ENCODE measurements around the gene ABAT.
"Not testable (repeated sequence)": the region's sequence is repeated elsewhere in the genome, so short reads cannot be mapped to it uniquely, and the experiment has no call there.

Gene ABAT

DNA sequence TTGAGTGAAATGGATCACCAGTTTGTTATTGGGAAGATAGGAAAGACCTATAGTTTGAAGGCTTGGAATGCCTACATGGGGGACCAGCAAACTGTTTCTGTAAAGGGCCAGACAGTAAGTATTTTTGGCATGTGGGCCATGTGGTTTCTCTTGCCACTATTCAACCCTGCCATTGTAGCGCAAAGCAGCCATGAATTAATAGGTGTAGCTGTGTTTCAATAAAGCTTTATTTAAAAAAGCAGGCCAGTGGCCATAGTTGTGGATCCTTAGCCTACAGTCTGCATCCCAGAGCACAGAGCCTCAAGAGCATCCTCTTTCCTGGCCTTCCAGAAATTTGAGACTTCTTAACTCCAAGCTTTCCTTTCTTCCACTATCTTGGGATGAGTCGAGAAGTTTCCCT lies 29.3 kb downstream of the ABAT start:
- in situ Hi-C loops (cut with MboI; ENCODE audit: low sequenced_read_pairs, unreplicated experiment) = no loop called here
- TF ChIP-seq, protein P1, sequence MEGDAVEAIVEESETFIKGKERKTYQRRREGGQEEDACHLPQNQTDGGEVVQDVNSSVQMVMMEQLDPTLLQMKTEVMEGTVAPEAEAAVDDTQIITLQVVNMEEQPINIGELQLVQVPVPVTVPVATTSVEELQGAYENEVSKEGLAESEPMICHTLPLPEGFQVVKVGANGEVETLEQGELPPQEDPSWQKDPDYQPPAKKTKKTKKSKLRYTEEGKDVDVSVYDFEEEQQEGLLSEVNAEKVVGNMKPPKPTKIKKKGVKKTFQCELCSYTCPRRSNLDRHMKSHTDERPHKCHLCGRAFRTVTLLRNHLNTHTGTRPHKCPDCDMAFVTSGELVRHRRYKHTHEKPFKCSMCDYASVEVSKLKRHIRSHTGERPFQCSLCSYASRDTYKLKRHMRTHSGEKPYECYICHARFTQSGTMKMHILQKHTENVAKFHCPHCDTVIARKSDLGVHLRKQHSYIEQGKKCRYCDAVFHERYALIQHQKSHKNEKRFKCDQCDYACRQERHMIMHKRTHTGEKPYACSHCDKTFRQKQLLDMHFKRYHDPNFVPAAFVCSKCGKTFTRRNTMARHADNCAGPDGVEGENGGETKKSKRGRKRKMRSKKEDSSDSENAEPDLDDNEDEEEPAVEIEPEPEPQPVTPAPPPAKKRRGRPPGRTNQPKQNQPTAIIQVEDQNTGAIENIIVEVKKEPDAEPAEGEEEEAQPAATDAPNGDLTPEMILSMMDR (IDR thresholded peaks at IDR 0.05; ENCODE audit: borderline replicate concordance, control extremely low read depth, extremely low read depth, insufficient read depth, missing control alignments) = no peak
- DNase-seq (ENCODE audit: low spot score) = no peak

GRCh38 chr16:8704098-8704497 lies 29.7 kb downstream of the ABAT start:
- no peak for DNase-seq (ENCODE audit: low spot score)
- in situ Hi-C loops (cut with MboI; ENCODE audit: low sequenced_read_pairs, unreplicated experiment) = no loop called here
- TF ChIP-seq, protein P1 (IDR thresholded peaks at IDR 0.05; ENCODE audit: borderline replicate concordance, control extremely low read depth, extremely low read depth, insufficient read depth, missing control alignments) = no peak

DNA sequence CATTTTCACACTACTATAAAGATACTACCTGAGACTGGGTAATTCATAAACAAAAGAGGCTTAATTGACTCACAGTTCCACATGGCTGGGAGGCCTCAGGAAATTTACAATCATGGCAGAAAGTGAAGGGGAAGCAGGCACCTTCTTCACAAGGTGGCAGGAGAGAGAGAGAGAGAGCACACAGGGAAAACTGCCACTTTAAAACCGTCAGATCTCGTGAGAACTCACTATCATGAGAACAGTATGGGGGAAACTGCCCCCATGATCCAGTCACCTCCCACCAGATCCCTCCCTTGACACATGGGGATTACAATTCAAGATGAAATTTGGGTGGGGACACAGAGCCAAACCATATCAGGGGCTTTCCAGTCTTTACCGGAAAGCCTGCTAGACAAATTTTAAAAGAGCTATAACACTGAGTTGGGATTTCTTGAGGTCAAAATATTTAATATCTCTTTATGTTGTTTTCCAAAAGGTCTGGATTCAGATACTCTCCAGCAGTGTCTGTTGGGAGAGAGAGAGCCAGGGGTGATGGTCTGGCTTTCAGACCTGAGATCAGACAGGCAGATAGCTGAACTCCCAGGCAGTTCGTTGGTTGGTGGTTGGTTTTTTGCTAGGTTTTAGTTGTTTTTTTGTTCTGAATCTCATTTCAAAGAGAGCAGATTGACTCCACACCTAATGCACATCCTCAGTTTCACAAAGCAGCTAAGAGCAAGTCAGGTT lies 30.8 kb downstream of the ABAT start:
- DNase-seq (ENCODE audit: low spot score); in situ Hi-C loops (cut with MboI; ENCODE audit: low sequenced_read_pairs, unreplicated experiment): not testable (repeated sequence)

- in situ Hi-C loops (cut with MboI; ENCODE audit: low sequenced_read_pairs, unreplicated experiment) = no loop called here
- DNase-seq (ENCODE audit: low spot score) = no peak
- TF ChIP-seq, protein P1 (IDR thresholded peaks at IDR 0.05; ENCODE audit: borderline replicate concordance, control extremely low read depth, extremely low read depth, insufficient read depth, missing control alignments) = no peak
These were observed 34.1 kb downstream of the ABAT start for GRCh38 chr16:8708536-8708935.

DNA sequence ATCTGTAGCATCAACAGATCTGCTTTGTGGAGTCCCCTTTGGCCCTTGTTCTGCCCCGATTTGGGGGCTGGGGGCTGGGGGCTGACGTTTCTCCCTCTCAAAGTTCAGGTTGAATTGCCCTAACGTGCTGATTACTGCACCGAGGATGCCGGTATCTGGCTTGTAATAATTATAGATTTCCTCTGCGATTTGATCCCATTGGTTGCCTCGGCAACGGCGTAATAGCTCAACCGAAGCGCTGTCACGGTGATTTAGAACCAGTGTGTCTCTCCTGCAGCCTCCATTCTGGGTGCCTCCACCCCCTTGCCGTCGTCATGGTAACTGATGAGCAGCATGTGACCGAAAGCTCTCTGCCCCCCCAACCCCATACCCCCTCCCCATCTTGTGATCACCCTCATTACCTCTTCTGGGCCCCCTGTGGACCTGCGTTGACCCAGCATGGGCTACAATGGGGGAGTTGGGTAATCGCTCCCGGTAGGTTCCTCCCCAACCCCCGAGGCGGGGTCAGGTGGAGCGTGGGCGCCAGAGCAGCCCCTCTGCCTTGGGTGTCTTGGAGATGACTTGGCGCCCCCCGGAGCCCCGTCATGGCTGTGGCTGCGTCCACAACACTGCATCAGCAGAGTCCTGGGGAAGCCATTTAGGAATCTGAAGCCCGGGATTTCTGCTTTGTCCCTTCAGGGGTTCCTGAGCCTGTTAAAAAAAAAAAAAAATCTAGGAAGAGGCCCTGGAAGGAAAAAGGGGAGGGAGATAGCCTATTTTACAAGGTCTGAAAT lies 38.4 kb downstream of the ABAT start:
- TF ChIP-seq, protein P1 (IDR thresholded peaks at IDR 0.05; ENCODE audit: borderline replicate concordance, control extremely low read depth, extremely low read depth, insufficient read depth, missing control alignments) = no peak
- no peak for DNase-seq (ENCODE audit: low spot score)
- in situ Hi-C loops (cut with MboI; ENCODE audit: low sequenced_read_pairs, unreplicated experiment) = no loop called here

GRCh38 chr16:8713635-8714172 lies 39.3 kb downstream of the ABAT start:
- DNase-seq (ENCODE audit: low spot score) = no peak
- TF ChIP-seq, protein P1 (IDR thresholded peaks at IDR 0.05; ENCODE audit: borderline replicate concordance, control extremely low read depth, extremely low read depth, insufficient read depth, missing control alignments) = no peak
- in situ Hi-C loops (cut with MboI; ENCODE audit: low sequenced_read_pairs, unreplicated experiment) = no loop called here

- TF ChIP-seq, protein P1 (IDR thresholded peaks at IDR 0.05; ENCODE audit: borderline replicate concordance, control extremely low read depth, extremely low read depth, insufficient read depth, missing control alignments) = no peak
- in situ Hi-C loops (cut with MboI; ENCODE audit: low sequenced_read_pairs, unreplicated experiment) = no loop called here
These were observed 39.8 kb downstream of the ABAT start for GRCh38 chr16:8714174-8714573.

More at GRCh38 chr16:8714174-8714573, 39.8 kb downstream of the ABAT start:
- DNase-seq (ENCODE audit: low spot score) = no peak

All from GM13976 (cell line).